T-helper 1 cell treated with Interleukin-12 subunit alpha and Interleukin-12 subunit beta and Interleukin-4 antibody, amounts not matched to agents 30 μg/mL and 1 μg/mL, for 36 hours (primary cell): ENCODE results near the gene EXOC4.

Experiments used
- H3K27ac Mint-ChIP-seq: one replicate; pipeline ENCODE4 v1.8.0; 2021; ENCODE audit warnings: mild to moderate bottlenecking, mixed read lengths
- H3K27me3 Mint-ChIP-seq: one replicate; pipeline ENCODE4 v1.8.0; 2021; ENCODE audit warnings: low read depth, mixed read lengths
- H3K36me3 Mint-ChIP-seq: one replicate; pipeline ENCODE4 v1.8.0; 2021; ENCODE audit warnings: low read depth, mixed read lengths
- H3K4me1 Mint-ChIP-seq: one replicate; pipeline ENCODE4 v1.8.0; 2021; ENCODE audit warnings: low read depth, mixed read lengths
- H3K4me3 Mint-ChIP-seq: one replicate; pipeline ENCODE4 v1.8.0; 2021; ENCODE audit warnings: mild to moderate bottlenecking, moderate library complexity, mixed read lengths
- H3K9me3 Mint-ChIP-seq: one replicate; pipeline ENCODE4 v1.8.0; 2021; ENCODE audit warnings: mixed read lengths

The EXOC4 gene

DNA sequence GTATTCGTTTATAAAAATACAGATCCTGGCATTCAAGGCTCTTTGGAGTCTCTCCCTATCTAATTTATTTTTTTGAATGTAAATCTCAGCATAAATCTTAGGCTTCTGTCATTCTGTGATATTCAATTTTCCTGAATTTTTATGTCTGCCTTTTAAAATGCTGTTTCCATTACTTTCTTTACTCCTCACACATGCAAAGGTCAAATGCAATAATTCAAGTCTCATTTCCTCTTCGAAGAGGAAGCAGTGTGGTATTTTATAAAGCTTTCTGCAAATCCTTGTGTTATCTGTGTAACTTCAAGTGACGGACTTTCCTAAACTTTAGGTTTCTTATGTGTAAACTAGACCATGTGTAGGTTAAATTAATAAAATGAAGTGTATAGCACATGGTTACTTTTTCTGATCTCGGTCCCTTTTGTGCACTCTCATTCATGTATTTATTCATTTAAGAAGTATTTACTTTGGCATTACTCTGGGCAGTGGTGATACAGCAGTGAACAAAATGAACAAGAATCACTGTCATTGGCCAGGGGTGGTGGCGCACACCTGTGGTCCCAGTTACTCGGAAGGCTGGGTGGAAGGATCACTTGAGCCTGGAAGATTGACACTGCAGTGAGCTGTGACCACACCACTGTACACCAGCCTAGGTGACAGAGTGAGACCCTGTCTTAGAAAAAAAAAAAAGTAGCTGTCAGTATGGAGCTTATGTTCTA lies 332.2 kb downstream of the EXOC4 start:
- H3K9me3 Mint-ChIP-seq = peaks cover 7% of the 10 kb centered on the region
- no peaks in the 10 kb centered on the region for H3K27me3 Mint-ChIP-seq
- no peak overlapping the region for H3K4me3 Mint-ChIP-seq
- H3K27ac Mint-ChIP-seq = no peak overlapping the region
- H3K4me1 Mint-ChIP-seq = peaks cover 2% of the 10 kb centered on the region
- no peaks in the 10 kb centered on the region for H3K36me3 Mint-ChIP-seq

DNA sequence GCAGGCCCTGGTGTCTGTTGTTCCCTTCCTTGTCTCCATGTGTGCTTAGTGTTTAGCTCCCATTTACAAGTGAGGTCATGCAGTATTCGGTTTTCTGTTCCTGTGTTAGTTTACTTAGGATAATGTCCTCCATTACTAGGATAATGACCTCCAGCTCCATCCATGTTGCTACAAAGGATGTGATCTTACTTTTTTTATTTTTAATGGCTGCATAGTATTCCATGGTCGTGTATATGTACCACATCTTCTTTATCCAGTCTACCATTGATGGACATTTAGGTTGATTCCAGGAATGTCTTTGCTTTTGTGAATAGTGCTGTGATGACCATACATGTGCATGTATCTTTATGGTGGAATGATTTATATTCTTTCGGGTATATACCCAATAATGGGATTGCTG lies 333.4 kb downstream of the EXOC4 start:
- no peaks in the 10 kb centered on the region for H3K27me3 Mint-ChIP-seq
- peaks cover 2% of the 10 kb centered on the region for H3K4me1 Mint-ChIP-seq
- peaks cover 7% of the 10 kb centered on the region for H3K9me3 Mint-ChIP-seq
- no peaks in the 10 kb centered on the region for H3K36me3 Mint-ChIP-seq
- no peak overlapping the region for H3K27ac Mint-ChIP-seq
- no peak overlapping the region for H3K4me3 Mint-ChIP-seq

DNA sequence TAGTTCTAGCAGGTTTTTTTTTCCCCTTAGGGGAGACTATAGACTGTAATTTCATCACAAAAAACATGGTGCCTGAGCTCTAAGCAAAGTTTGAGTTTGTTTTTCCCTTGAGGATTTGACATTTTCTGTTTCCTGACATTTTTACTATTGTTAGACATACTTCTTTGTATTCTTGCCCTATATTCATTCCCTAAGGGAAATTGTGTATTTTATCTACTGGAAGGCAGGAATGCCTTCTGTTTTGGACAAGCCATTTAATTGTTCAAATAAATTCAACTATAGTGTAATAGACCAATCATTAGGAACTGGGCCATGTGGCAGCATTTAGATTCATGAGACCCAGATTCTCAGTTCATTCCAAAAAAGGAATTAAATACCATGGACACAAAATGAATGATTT lies 335.0 kb downstream of the EXOC4 start:
- H3K4me3 Mint-ChIP-seq = no peak overlapping the region
- peaks cover 2% of the 10 kb centered on the region for H3K4me1 Mint-ChIP-seq
- no peak overlapping the region for H3K27ac Mint-ChIP-seq
- no peaks in the 10 kb centered on the region for H3K27me3 Mint-ChIP-seq
- H3K9me3 Mint-ChIP-seq = peaks cover 7% of the 10 kb centered on the region
- no peaks in the 10 kb centered on the region for H3K36me3 Mint-ChIP-seq

DNA sequence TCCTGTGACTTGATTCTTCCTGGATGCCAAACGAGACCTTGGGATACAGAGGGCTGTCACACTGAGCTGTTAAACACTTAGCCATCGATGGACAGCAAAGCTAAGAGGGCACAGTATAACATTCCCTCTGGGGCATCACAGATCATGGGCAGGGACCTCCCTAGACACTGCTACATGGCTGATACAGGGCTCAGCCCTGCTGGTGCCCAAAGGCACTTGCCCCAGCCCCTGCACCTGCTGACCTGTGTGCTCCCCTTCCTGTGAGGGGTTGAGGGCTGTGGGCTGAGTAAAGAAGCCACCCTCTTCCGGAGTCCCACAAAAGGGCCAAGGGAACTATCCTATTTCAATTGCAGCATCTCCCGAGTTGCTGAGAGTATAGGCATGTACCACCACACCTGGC lies 337.9 kb downstream of the EXOC4 start:
- H3K27me3 Mint-ChIP-seq = no peaks in the 10 kb centered on the region

DNA sequence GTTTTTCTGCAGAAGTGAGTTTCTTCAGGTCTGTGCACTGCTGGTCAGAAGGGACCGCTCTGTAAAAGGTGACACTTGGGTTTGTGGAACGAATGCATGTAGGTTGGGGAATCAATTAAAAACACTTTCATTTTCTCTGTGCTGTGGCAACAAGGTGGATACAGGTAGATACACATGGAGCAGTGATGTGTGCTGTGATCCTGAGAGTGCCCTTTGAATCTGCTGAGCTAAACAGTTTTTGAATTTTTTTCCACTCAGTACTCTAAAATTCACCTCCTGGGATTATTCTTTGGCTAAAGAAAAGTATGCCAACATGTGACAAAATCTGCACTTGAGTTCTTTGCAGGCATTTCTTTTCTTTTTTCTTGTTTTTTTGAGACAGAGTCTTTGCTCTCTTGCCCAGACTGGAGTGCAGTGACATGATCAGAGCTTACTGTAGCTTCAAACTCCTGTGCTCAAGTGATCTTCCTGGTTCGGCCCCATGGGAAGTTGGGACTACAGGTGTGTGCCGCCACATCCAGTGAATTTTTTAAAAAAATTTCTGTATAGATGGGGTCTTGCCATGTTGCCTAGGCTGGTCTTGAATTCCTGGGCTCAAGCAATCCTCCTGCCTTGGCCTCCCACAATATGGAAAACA lies 338.9 kb downstream of the EXOC4 start:
- H3K4me1 Mint-ChIP-seq = no peaks in the 10 kb centered on the region
- no peaks in the 10 kb centered on the region for H3K9me3 Mint-ChIP-seq
- H3K27me3 Mint-ChIP-seq = no peaks in the 10 kb centered on the region
- no peaks in the 10 kb centered on the region for H3K36me3 Mint-ChIP-seq
- H3K27ac Mint-ChIP-seq = no peak overlapping the region
- no peak overlapping the region for H3K4me3 Mint-ChIP-seq

More for the DNA sequence above, 337.9 kb downstream of the EXOC4 start:
- Mint-ChIP-seq H3K4me3 (no peak overlapping the region), H3K36me3 (no peaks in the 10 kb centered on the region), H3K27ac (no peak overlapping the region), H3K4me1 (no peaks in the 10 kb centered on the region), H3K9me3 (peaks cover 4% of the 10 kb centered on the region)

DNA sequence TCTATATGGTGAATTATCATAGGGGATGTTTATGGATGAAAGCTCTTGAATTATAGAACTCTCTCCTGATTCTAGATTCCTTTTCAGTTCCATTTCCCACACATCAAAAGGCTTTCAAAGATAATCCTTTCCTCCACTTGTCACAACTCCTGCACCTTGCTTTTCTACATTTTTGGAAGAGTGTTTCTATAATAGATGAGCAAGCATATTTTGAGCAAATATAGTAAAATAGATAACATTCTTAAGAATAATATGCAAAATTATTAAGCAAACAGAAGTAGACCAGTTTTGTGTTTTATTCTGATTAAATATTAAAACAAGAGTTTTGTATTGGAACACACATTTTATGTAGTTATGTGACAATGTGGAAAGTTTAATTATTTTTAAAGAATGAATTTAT lies 340.7 kb downstream of the EXOC4 start:
- no peaks in the 10 kb centered on the region for H3K36me3 Mint-ChIP-seq
- no peaks in the 10 kb centered on the region for H3K4me1 Mint-ChIP-seq
- H3K4me3 Mint-ChIP-seq = no peak overlapping the region
- no peaks in the 10 kb centered on the region for H3K9me3 Mint-ChIP-seq
- H3K27me3 Mint-ChIP-seq = no peaks in the 10 kb centered on the region
- H3K27ac Mint-ChIP-seq = no peak overlapping the region

DNA sequence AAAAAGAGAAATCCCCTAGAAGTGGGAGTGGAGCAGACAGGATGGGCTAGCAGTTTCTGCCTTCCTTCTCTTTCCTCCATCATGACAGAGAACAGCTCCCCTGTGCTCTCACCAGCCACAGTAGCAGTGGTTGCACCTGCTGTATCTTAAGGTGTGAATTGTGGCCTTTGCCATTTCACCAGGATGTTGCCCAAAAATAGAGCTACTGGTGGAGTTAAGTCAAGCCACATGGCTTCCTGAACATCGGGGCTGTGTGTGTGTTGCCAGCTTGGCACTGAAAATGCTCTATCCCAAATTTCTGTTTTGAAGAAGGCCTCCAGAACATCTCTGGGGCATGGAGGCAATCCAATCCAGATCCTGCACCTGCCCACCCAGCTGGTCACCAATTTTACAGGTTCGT lies 348.7 kb downstream of the EXOC4 start:
- Mint-ChIP-seq H3K4me3 (no peak overlapping the region), H3K27me3 (no peaks in the 10 kb centered on the region), H3K9me3 (no peaks in the 10 kb centered on the region), H3K36me3 (no peaks in the 10 kb centered on the region), H3K27ac (no peak overlapping the region), H3K4me1 (peaks cover 4% of the 10 kb centered on the region)

DNA sequence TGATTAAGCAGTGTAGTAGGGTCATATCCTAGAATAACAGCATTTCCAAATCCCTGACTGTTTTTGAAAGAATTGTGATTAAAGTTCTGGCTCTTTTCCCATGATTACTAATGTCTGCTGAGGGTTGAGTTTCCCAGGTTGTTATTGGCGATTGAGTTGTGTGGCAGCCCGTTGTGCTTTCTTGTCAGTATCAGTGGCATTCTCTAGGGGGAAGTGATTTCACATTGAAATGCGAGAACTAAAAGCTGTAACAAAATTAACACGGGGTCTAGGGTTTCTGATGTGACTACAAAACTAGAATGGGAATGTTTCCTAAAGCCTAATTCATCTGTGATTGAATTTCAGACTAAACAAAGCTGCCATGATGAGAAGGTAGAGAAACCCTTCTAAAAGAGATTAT lies 349.4 kb downstream of the EXOC4 start:
- no peak overlapping the region for H3K27ac Mint-ChIP-seq
- H3K36me3 Mint-ChIP-seq = no peaks in the 10 kb centered on the region
- H3K27me3 Mint-ChIP-seq = no peaks in the 10 kb centered on the region
- H3K4me1 Mint-ChIP-seq = peaks cover 4% of the 10 kb centered on the region
- no peak overlapping the region for H3K4me3 Mint-ChIP-seq
- H3K9me3 Mint-ChIP-seq = no peaks in the 10 kb centered on the region

DNA sequence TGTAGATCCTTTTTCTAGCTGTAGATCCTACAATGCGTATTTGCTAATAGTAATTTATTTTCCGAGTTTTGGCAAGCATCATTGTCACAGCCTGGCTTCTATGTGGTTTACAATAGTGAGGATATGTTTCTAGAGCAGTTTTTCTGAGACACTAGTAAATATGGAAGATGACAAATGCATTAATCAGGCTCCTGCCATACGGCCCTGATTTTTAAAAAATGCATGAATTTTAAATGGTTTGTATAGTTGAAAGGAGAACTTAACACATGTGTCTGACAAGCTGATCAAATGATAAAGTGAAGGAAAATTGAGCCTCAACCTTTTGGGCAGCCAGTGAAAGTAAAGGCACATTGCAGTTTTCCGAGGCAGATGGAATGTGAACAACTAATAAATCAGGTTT lies 354.1 kb downstream of the EXOC4 start:
- Mint-ChIP-seq H3K27me3 (no peaks in the 10 kb centered on the region), H3K4me1 (no peaks in the 10 kb centered on the region), H3K27ac (no peak overlapping the region), H3K4me3 (no peak overlapping the region), H3K9me3 (no peaks in the 10 kb centered on the region), H3K36me3 (no peaks in the 10 kb centered on the region)

DNA sequence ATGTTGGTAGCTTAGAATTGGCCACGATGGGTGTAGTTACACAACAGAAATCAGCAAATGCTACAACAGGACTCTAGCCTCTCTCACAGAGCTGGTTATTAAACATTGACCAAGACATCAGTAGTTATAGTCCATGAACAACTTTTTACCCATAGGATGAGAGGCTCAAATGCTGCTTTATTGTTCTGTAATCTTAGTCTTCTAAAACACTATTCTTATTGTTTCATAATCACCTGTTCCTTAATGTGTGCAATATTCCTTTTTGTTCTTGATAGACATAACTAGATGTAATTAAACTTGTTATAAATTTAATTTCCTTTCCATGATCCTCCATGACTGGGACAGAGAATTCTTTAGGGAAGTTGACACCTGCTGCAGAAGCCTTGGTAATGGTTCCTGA lies 356.9 kb downstream of the EXOC4 start:
- Mint-ChIP-seq H3K4me3 (no peak overlapping the region), H3K27ac (no peak overlapping the region), H3K36me3 (no peaks in the 10 kb centered on the region), H3K9me3 (no peaks in the 10 kb centered on the region), H3K27me3 (no peaks in the 10 kb centered on the region), H3K4me1 (no peaks in the 10 kb centered on the region)

DNA sequence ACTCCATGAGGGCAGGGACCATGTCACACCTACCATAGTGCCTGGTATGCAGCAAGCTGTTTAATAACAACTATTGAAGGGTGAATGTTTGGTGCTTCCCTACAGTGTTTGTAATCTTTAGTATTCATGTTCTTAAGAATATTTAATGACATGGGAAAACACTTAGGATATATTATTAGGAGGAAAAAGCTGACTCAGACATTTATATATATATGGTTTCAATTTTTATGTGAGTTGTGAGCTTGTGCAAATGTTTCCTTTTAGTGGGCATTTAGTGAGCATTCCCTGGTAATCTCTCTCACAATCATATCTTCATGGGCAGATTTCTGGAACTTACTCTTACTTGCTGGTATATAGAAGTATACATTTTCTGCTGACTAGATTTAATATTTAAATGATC lies 359.1 kb downstream of the EXOC4 start:
- Mint-ChIP-seq H3K9me3 (no peaks in the 10 kb centered on the region), H3K27me3 (no peaks in the 10 kb centered on the region)

DNA sequence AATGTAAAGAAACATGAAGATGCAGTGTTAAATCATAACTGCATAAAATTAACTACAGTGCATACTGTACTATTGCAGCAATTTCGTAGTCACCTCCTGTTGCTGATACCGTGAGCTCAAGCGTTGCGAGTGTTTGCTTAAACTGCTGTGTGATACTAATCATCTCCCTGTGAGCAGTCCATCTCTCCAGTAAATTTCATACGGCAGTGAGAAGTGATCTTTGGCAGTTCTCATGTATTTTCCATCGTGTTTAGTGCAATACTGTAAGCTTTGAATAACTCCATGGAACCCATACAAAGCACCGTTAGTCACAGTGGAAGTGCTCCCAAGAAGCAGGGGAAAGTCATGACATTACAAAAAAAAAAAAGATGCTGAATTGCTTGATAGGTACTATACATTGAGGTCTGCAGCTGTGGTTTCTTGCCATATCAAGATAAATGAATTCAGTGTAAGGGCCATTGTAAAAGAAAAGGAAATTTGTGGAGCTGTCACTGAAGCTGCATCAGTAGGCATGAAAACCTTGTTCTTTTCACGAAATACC lies 360.4 kb downstream of the EXOC4 start:
- H3K4me3 Mint-ChIP-seq = no peak overlapping the region
- H3K27me3 Mint-ChIP-seq = no peaks in the 10 kb centered on the region
- no peaks in the 10 kb centered on the region for H3K4me1 Mint-ChIP-seq
- no peaks in the 10 kb centered on the region for H3K9me3 Mint-ChIP-seq
- no peak overlapping the region for H3K27ac Mint-ChIP-seq
- no peaks in the 10 kb centered on the region for H3K36me3 Mint-ChIP-seq

More for the DNA sequence above, 359.1 kb downstream of the EXOC4 start:
- Mint-ChIP-seq H3K4me3 (no peak overlapping the region), H3K36me3 (no peaks in the 10 kb centered on the region), H3K4me1 (no peaks in the 10 kb centered on the region), H3K27ac (no peak overlapping the region)

DNA sequence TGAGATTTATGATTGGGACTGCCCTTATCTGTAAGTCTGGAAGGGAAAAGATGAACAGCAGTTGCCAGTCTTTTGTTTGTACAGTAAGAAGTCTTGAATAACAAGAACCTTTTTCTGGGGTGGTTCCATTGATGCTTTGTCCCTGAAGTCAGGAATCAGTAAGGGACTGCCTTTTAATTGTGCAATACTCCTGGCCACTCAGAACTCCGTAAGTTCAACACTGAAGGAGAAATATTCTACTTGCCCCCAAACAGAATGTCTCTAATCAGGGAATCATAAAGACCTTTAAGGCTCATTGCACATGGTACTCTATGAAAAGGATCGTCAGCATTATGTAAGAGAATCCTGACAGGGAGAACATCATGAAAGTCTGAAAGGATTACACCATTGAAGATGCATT lies 361.4 kb downstream of the EXOC4 start:
- Mint-ChIP-seq H3K36me3 (no peaks in the 10 kb centered on the region), H3K4me3 (no peak overlapping the region), H3K27ac (no peak overlapping the region), H3K27me3 (no peaks in the 10 kb centered on the region), H3K9me3 (no peaks in the 10 kb centered on the region), H3K4me1 (no peaks in the 10 kb centered on the region)

DNA sequence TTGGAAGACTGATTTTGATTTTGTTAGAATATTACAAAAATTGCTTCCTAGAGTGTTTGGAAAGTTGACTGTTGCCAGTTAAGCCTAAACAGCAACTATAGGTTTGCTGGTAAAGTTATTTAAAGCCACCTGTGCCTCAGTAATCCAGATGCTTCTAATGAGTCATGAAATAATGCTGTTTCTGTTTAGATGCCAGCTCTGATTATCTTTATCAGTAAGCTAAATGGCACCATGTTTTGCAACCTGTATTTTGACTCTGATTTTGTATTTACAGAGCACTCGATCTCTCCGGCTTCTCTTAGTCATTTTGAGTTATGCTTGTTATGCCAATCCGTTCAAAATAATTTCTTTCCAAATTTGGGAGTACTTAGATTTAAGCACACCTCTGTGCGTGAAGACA lies 366.1 kb downstream of the EXOC4 start:
- no peak overlapping the region for H3K27ac Mint-ChIP-seq
- no peak overlapping the region for H3K4me3 Mint-ChIP-seq
- H3K9me3 Mint-ChIP-seq = no peaks in the 10 kb centered on the region
- no peaks in the 10 kb centered on the region for H3K36me3 Mint-ChIP-seq
- no peaks in the 10 kb centered on the region for H3K27me3 Mint-ChIP-seq
- no peaks in the 10 kb centered on the region for H3K4me1 Mint-ChIP-seq

DNA sequence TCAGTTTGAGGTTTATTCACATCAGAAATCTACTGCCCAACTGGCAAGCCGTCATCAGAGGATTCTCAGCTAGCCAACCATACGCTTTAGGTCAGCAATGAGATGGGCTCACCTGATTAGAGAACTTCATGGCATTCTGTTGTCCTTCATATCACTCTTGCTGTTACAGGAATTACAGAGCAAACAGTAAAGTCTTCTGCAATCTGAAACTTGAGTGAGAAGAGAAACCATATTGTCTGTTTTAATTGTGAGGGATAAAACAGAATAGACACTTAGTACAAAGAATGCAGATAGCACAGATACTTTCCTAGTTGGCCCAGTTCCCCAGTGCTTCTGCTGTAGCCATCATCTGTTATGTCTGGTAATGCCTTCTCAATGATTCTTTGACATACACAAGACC lies 366.6 kb downstream of the EXOC4 start:
- H3K36me3 Mint-ChIP-seq = no peaks in the 10 kb centered on the region
- no peak overlapping the region for H3K27ac Mint-ChIP-seq
- no peaks in the 10 kb centered on the region for H3K4me1 Mint-ChIP-seq
- no peaks in the 10 kb centered on the region for H3K9me3 Mint-ChIP-seq
- H3K27me3 Mint-ChIP-seq = no peaks in the 10 kb centered on the region
- no peak overlapping the region for H3K4me3 Mint-ChIP-seq
